ENCODE measurements around the gene SRPK1.
"Not testable (repeated sequence)": the region's sequence is repeated elsewhere in the genome, so short reads cannot be mapped to it uniquely, and the experiment has no call there.

SRPK1 gene

DNA sequence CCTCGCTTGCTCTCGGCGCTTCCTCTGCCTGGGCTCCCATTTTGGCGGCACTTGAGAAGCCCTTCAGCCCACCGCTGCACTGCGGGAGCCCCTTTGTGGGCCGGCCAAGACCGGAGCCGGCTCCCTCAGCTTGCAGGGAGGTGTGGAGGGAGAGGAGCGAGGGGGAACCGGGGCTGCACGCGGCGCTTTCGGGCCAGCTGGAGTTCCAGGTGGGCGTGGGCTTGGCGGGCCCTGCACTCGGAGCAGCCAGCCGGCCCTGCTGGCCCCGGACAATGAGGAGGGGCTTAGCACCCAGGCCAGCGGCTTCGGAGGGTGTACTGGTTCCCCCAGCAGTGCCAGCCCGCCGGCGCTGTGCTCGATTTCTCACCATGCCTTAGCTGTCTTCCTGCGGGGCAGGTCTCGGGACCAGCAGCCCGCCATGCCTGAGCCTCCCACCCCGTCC, 10.2 kb upstream of the SRPK1 start:
- DNase-seq (ENCODE audit: low spot score): no peak

DNA sequence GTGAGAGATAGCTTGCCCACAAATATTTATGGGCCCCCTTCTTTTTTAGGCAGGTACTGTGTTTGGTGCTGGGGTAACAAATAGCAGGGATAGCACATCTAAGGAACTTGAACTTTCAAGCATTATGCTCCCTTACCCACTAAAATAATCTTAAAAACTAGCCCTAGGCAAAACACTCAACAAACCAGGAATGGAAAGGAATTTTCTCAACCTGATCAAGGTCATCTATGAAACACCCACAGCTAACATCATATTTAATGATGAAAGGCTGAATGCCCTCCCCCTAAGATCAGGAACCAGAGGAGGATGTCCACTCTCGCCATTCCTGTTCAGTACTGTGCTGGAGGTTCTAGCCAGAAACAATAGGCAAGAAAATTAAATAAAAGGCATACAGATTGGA, 8.7 kb upstream of the SRPK1 start:
- no peak for DNase-seq (ENCODE audit: low spot score)

DNA sequence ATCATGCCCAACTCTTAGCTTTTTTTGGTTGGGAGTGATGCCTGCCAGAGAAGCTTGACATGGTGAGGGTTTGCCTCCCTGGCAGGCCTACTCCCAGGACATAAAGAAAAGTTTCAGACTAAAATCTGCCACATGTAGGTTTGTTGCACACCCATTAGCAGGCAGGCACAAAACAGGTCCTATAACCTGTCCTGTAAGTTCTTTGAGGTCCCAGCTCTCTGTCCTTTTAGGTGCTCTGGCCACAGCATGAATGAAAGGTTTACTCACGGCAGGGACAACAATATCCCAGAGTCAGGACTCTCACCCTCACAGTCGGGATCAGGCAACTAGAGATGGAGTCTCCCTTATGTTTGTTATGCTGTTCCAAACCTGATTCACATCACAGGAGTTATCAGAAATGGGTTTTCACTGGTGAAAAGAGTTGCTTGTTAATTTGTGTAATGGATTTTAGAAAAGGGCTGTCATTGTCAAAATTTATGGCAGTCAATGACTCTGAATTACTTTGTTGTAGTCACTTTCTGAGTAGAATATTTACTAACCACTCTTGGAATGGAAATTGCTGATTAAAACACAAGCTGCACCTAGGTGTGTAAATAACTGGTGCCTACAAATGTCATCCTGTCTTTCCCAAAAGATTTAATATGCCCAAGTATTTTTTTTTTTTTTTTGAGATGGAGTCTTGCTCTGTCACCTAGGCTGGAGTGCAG, 5.8 kb upstream of the SRPK1 start:
- no peak for DNase-seq (ENCODE audit: low spot score)

DNA sequence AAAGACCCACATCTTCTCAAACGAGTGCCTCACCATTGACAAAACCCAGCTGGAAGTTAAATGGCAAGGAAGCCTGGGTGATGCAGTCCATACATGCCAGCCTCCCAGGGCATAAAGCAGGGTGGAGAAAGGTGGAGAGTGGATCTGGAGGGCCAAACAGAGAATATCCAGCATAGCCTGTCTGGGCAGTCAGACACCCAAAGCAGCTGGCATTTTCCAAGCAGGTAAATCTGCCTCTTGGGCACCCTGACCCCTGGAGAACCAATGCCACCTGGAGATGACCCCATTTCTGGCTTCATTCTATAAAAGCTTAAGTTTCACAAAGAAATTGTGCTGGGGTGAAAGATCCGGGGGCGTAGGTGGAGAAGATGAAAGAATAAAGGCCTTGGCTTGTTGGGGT, 5.1 kb upstream of the SRPK1 start:
- no peak for DNase-seq (ENCODE audit: low spot score)

DNA sequence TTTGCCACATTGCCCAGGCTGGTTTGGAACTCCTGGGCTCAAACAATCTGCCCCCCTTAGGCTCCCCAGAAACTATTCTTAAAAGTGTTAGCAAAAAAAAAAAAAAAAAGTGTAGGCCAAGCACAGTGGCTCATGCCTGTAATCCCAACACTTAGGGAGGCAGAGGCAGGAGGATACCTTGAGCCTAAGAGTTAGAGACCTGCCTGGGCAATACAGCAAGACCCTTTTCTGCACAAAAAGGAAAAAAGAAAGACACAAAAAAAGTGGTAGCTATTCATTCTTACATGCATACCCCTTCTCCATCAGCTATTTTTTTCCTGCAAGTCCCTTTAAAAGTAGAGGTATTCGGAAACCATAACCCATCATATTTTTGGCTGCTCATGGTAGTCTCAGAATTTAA, 3.2 kb upstream of the SRPK1 start:
- no peak for DNase-seq (ENCODE audit: low spot score)

DNA sequence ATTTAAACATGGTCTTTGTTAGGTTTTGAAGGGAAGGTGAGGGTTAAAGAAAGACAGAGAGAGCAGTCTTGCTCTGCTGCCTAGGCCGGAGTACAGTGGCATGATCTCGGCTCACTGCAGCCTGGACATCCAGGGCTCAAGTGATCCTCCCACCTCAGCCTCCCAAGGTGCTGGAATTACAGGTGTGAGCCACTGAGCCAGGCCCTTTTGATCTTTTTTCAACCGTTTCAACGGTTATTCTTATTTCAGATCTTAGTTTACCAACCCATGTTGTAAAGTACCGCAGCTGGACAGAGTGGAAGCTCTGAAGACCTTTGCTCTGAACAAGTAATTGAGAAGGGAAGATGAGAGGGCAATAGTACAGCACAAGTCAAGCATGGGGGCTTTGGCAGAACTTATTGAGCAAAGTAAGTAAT, 1.2 kb upstream of the SRPK1 start:
- DNase-seq (ENCODE audit: low spot score): no peak

DNA sequence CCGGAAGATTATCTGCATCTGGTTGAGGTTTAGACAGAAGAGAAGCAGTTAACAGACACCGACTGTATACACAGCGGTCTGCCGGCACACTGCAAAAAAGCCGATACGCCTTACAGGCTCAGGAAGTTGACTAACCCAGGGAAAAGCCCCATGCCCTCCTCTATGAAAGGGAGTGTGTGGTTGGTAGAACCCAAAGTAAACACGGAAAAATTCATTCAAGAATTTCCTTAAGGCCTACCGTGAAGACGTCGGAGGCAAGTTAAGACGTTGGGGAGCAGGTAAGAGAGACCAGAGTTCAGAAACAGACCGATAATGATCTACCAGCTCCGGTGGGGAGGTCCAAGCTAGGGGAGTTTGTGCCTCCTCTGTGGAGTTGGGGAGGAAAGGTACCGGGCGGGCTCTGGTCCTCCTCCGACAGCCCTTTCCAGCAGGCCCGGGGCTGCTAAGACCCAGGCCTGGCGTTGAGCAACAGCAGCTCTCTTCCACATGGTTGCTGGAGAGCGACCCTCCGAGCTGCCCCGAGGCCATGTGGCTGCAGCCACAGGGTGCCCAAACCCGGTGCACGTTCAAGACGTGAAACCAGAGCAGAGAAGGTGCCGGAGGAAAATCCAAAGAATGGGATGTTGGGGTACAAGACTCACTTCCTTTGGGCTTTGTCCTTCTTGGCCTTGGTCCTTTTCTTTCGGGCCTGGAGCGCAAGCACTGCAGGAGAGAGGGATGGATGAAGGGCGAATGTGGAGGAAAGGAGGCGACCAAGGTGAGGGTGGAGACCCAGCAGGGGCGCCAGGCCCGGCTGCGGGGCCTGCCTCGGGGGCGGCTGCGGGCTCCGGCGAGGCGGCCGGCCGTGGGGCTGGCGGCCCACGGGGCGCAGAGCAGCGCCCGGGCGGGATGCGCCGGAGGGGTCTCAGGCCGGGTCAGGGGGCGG, 809 bp downstream of the SRPK1 start:
- DNase-seq (ENCODE audit: low spot score): peak; percentile 59

DNA sequence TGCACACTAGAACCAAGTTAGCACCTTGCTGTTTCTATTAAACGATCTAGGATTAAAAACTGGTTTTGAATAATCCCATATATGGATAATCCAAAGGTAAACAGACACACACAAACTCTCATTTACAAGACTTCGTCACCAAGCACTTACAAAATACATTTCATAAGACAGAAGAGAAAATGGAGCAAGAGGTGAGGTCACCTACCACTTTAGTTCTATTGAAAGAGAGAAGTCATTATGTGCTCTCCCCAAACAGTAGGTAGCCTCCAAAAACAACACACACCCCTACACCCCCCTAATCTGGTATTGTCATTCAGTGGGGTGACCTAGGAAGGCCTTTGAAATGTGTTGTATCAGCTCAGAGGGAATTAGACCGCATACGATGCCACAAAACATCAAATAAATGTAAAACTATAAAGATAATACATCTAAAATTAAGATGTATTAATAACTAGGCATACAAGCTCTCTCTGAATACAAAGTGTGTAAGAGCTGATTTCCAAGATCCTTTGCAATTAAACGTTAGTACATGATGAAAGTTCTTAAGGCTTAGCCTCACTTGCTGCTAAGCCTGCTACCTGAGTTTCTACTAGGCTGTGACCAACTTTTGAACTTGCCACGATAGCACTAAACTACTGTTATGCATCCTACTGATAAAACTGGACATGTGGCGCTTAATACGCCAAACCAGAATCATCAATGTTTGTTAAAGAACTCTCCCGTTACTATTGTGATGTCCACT, 1.6 kb downstream of the SRPK1 start:
- DNase-seq (ENCODE audit: low spot score): no peak

DNA sequence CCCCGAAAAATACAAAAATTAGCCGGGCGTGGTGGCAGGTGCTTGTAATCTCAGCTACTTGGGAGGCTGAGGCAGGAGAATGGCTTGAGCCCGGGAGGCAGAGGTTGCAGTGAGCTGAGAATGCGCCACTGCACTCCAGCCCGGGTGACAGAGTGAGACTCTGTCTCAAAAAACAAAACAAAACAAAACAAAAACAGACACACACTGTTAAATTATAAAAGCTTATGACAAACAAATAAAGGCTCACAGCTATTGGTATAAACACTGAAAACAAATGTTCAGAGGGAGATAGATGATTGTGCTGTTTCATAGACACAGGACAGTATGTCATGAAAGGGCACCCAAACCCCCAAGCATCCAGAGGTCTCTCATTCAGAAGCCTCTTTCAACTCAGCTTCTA, 4.0 kb downstream of the SRPK1 start:
- not testable (repeated sequence) for DNase-seq (ENCODE audit: low spot score)

DNA sequence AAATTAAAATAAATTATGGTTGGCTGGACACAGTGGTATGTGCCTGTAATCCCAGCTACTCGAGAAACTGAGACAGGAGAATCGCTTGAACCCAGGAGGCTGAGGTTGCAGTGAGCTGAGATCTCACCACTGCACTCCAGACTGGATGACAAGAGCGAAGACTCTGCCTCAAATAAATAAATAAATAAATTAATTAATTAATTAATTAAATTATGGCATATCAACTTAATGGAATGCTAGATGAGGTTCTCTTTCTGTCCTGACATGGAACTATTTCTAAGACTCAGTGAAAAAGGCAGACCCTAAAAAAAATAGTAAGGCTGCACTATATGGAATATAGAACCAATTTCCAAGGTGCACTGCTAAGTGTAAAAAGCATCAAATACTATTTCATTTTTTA, 4.8 kb downstream of the SRPK1 start:
- no peak for DNase-seq (ENCODE audit: low spot score)

DNA sequence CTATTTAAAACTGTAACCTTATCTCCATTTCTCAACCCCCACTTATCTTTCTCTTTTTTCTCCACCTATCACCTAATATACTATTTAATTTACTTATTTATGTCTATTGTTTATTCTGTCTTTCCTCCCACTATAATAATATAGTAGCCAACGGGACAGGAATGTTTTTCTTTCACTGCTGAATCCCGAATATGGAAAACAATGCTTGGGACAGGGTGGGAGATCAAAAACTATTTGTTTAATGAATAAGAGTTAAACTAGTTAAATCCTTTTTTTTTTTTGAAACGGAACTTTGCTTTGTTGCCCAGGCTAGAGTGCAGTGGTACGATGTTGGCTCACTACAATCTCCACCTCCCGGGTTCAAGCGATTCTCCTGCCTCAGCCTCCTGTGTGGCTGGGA, 6.4 kb downstream of the SRPK1 start:
- DNase-seq (ENCODE audit: low spot score): no peak

DNA sequence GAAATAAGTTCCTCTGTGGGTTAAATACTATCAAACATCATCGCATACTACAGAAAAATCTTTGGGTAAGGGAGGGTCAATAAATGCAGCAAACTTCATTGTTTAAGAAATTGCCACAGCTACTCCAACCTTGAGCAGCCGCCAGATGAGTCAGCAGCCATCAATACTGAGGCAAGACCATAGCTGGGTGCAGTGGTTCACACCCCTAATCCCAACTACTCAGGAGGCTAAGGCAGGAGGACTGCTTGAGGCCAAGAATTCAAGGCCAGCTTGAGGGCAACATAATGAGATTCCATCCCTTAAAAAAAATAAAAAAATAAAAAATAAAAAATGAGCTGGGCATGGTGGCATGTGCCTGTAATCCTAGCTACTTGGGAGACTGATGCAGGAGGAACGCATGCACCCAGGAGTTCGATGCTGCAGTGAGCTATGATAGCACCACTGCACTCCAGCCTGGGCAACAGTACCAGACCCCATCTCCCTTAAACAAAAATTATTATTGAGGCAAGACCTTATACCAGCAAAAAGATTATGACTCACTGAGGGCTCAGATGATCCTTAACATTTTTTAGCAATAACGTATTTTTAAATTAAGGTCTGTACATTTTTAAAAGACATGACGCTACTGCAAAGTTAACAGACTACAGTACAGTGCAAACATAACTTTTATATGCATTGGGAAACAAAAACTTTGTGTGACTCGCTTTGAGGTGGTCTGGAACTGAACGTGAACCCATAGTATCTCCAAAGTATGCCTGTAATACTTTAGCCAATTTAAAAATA, 8.8 kb downstream of the SRPK1 start:
- no peak for DNase-seq (ENCODE audit: low spot score)

DNA sequence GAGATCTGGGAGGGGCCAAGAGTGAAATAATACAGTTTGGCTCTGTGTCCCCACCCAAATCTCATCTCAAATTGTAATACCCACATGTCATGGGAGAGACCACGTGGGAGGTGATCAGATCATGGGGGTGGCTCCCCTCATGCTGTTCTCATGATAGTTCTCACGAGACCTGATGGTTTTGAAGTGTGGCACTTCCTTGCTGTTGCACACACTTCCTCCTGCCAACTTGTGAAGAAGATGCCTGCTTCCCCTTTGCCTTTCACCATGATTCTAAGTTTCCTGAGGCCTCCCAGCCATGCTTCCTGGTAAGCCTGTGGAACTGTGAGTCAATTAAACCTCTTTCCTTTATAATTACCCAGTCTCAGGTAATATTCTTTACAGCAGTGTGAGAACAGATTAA, 11.3 kb downstream of the SRPK1 start:
- not testable (repeated sequence) for DNase-seq (ENCODE audit: low spot score)

DNA sequence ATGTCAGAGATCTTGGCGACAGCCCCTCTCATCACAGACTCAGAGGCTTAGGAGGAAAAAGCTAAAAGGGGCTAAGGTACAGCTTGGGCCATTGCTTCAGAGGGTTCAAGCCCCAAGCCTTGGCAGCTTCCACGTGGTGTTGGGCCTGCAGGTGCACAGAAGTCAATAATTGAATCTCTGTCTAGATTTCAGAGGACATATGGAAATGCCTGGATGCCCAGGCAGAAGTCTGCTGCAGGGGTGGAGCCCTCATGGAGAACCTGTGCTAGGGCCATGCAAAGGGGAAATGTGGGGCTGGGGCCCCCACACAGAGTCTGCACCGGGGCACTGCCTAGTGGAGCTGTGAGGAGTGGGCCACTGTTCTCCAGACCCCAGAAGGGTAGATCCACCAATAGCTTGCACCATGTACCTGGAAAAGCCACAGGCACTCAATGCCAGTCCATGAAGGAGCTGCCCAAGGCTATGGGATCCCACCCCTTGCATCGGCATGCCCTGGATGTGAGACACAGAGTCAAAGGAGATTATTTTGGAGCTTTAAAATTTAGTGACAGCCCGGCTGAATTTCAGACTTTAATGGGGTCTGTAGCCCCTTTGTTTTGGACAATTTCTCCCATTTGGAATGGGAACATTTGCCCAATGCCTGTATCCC, 12.0 kb downstream of the SRPK1 start:
- not testable (repeated sequence) for DNase-seq (ENCODE audit: low spot score)

DNA sequence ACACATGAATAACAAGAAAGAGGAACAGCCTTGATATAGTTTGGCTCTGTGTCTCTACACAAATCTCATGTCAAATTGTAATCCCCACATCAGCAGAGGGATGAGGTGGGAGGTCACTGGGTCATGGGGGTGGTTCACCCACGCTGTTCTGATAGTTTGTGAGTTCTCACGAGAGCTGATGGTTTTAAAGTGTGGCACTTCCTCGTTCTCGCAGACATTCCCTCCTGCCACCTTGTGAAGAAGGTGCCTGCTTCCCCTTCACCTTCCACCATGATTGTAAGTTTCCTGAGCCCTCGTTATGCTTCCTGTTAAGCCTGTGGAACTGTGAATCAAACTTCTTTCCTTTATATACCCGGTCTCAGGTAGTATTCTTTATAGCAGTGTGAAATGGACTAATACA, 13.1 kb downstream of the SRPK1 start:
- DNase-seq (ENCODE audit: low spot score): no peak

DNA sequence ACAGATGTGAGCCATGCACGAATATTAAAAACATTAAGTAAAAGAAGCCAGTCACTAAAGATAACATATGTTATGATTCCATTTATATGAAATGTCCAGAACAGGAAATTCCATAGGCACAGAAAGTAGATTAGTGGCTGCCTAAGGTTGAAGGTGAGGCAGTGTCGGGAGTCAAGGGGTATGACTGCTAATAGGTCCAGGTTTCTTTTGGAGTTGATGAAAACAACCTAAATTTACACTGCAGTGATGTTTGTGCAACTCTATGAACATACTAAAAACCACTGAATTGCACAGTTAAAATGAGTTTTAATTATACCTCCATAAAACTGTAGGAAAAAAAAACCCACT, 14.4 kb downstream of the SRPK1 start:
- no peak for DNase-seq (ENCODE audit: low spot score)

DNA sequence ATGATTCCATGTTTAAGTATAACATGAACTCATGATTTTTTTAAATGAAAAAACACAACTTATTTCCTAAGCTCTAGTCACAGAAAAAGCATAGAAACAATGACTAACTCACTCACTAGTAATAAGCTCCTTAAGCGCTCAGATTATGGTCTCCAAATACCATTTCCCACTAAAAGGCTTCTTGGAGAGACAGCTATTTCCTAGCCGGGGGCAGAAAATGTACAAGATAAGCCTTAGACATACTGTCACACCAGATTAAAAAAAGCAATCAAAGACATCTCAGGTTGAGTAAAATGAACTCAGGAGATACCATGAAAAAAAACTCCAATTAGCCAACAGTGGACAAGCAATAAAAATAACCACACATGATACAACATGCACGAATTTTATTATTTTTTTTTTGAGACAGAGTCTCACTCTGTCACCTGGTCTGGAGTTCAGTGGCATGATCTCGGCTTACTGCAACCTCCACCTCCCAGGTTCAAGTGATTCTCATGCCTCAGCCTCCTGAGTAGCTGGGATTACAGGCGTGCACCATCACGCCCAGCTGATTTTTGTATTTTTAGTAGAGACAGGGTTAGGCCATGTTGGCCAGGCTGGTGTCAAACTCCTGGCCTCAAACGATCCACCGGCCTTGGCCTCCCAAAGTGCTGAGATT, 14.9 kb downstream of the SRPK1 start:
- DNase-seq (ENCODE audit: low spot score): no peak

DNA sequence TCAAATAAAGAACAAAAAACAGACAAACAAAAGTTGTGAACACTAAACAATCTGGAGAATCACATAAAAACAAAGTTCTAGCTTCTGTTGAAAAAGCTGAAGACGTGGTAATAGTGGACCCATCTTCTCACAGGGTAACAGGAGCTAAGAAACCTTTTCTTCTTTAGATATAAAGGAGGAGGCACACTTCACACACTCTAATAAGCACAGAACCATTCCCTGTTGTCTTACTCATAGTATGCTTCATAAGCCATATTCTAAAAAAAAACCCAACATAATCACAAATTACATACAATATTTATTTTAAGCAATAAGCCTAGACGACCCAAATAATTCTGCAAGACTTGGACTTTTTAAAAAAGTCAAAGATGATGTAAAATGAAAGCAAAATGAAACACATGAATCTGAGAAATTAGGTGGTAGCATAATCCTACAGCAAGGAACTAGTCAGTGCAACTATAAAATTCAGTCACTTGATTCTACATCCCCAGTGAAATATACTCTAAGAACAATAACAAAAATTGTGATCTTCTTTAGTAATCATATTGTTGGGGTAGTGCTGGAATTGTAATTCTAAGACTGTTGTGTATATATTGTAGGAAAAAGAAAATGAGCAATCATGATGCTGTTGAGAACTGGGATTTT, 15.6 kb downstream of the SRPK1 start:
- DNase-seq (ENCODE audit: low spot score): no peak

DNA sequence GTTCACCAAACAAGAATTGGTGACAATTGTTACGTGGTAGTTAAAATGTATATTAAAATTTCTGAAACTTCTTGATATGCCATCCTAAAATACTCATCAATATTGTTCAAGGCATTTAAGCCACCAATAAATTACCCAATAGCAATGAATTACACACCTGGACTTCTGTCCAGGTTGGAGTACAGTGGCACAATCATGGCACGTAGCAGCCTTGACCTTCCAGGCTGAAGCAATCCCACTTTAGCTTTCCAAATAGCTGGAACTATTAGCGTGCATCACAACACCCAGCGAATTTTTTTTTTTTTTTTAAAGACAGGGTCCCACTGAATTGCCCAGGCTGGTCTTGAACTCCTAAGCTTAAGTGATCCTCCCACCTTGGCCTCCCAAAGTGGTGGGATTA, 17.2 kb downstream of the SRPK1 start:
- DNase-seq (ENCODE audit: low spot score): no peak

DNA sequence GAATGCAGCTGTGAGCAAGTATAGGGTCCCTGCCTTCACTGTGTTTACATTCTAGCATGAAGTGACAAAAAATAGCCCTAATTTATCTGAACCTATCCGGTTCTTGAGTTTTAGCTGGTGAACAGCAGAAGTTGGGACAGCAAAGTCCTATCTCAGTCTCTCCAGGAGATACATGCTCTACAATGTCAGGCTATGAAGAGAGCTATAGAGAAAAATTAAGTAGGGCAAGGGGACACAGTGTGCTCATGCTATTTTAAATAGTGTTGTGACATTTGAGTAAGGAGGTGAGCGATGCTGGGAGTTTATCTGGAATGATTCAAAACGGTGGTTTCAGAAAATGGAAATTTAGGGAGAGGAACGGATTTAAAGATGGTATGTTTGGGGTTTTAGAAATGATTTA, 20.4 kb downstream of the SRPK1 start:
- no peak for DNase-seq (ENCODE audit: low spot score)

Data from D341Med (cell line).